H9 (cell line): ENCODE data around the gene AEBP2. TPM values are rescaled to one million over a fixed set of nuclear protein-coding genes. Genes with fewer than 3 reads are reported as not detected.

Experiments
- DNase-seq: peaks from one replicate; pipeline ENCODE4 v3.0.0-alpha.2; 2017
- H2AFZ ChIP-seq: one replicate; pipeline ENCODE4 v1.6.1; 2013; ENCODE audit warnings: mild to moderate bottlenecking, low read length, control low read depth, moderate library complexity
- H2AK5ac ChIP-seq: 2 replicates; pipeline ENCODE4 v1.6.1; 2013; ENCODE audit warnings: low read length, control low read depth, mixed read lengths; ENCODE audit not compliant: insufficient read length
- H2BK120ac ChIP-seq: one replicate; pipeline ENCODE4 v1.6.1; 2013; ENCODE audit warnings: low read depth, mild to moderate bottlenecking, low read length, control low read depth, inconsistent platforms; ENCODE audit not compliant: poor library complexity, severe bottlenecking
- H2BK12ac ChIP-seq: 2 replicates; pipeline ENCODE4 v1.6.1; 2013; ENCODE audit warnings: low read length, control low read depth, mixed read lengths, low read depth; ENCODE audit not compliant: insufficient read length
- H2BK15ac ChIP-seq: 2 replicates; pipeline ENCODE4 v1.6.1; 2013; ENCODE audit warnings: low read depth, low read length, control low read depth
- H2BK20ac ChIP-seq: one replicate; pipeline ENCODE4 v1.6.1; 2013; ENCODE audit warnings: low read depth, mild to moderate bottlenecking, low read length, control low read depth, inconsistent platforms; ENCODE audit not compliant: poor library complexity, severe bottlenecking
- H2BK5ac ChIP-seq: 2 replicates; pipeline ENCODE4 v1.6.1; 2013; ENCODE audit warnings: low read length, control low read depth, mixed read lengths; ENCODE audit not compliant: insufficient read length
- H3K14ac ChIP-seq: 2 replicates; pipeline ENCODE4 v1.6.1; 2013; ENCODE audit warnings: low read length, control low read depth; ENCODE audit not compliant: insufficient read depth
- H3K18ac ChIP-seq: 2 replicates; pipeline ENCODE4 v1.6.1; 2013; ENCODE audit warnings: low read depth, mild to moderate bottlenecking, mixed read lengths, low read length, control low read depth; ENCODE audit not compliant: insufficient read length
- H3K23ac ChIP-seq: 2 replicates; pipeline ENCODE4 v1.6.1; 2013; ENCODE audit warnings: low read length, control low read depth, mixed read lengths, low read depth; ENCODE audit not compliant: insufficient read length
- H3K23me2 ChIP-seq: 2 replicates; pipeline ENCODE4 v1.6.1; 2013; ENCODE audit warnings: low read depth, mild to moderate bottlenecking, mixed read lengths, low read length, control low read depth; ENCODE audit not compliant: insufficient read length, poor library complexity, severe bottlenecking
- H3K27ac ChIP-seq: 2 replicates; pipeline ENCODE4 v1.5.1; 2013; ENCODE audit warnings: low read length, control low read depth, mixed read lengths, low read depth; ENCODE audit not compliant: insufficient read length
- H3K27me3 ChIP-seq: 2 replicates; pipeline ENCODE4 v1.6.1; 2013; ENCODE audit warnings: low read length, control low read depth, inconsistent platforms; ENCODE audit not compliant: insufficient read depth
- H3K4ac ChIP-seq: 2 replicates; pipeline ENCODE4 v1.6.1; 2013; ENCODE audit warnings: low read depth, mild to moderate bottlenecking, control low read depth, inconsistent platforms, low read length, moderate library complexity
- H3K4me1 ChIP-seq: 2 replicates; pipeline ENCODE4 v1.6.1; 2013; ENCODE audit warnings: low read length, control low read depth, inconsistent platforms; ENCODE audit not compliant: insufficient read depth
- H3K4me2 ChIP-seq: 2 replicates; pipeline ENCODE4 v1.6.1; 2013; ENCODE audit warnings: low read length, control low read depth, mixed read lengths; ENCODE audit not compliant: insufficient read length, insufficient read depth
- H3K56ac ChIP-seq: 2 replicates; pipeline ENCODE4 v1.6.1; 2013; ENCODE audit warnings: low read depth, mild to moderate bottlenecking, mixed read lengths, low read length, control low read depth; ENCODE audit not compliant: insufficient read length
- H3K79me1 ChIP-seq: 2 replicates; pipeline ENCODE4 v1.6.1; 2013; ENCODE audit warnings: low read depth, mild to moderate bottlenecking, moderate library complexity, low read length, control low read depth, inconsistent platforms; ENCODE audit not compliant: insufficient read depth, poor library complexity, severe bottlenecking
- H3K79me2 ChIP-seq: 2 replicates; pipeline ENCODE4 v1.6.1; 2013; ENCODE audit warnings: low read length, control low read depth, inconsistent platforms; ENCODE audit not compliant: insufficient read depth
- H3K9ac ChIP-seq: 2 replicates; pipeline ENCODE4 v1.6.1; 2013; ENCODE audit warnings: low read length, control low read depth, mixed read lengths; ENCODE audit not compliant: insufficient read length; ENCODE audit errors: extremely low read depth
- H3K9me3 ChIP-seq: one replicate; pipeline ENCODE4 v1.6.1; 2013; ENCODE audit warnings: low read depth, low read length, inconsistent platforms; ENCODE audit not compliant: control insufficient read depth
- H3T11ph ChIP-seq: one replicate; pipeline ENCODE4 v1.6.1; 2013; ENCODE audit warnings: mild to moderate bottlenecking, low read length, control low read depth, inconsistent platforms
- H4K20me1 ChIP-seq: one replicate; pipeline ENCODE4 v1.6.1; 2013; ENCODE audit not compliant: control insufficient read depth, insufficient read length, insufficient read depth
- H4K5ac ChIP-seq: 2 replicates; pipeline ENCODE4 v1.6.1; 2013; ENCODE audit warnings: low read depth, mild to moderate bottlenecking, mixed read lengths, low read length, control low read depth; ENCODE audit not compliant: insufficient read length
- H4K8ac ChIP-seq: replicated peaks from 2 replicates; pipeline ENCODE4 v1.6.1; 2013; ENCODE audit warnings: low read length, control low read depth, mixed read lengths, low read depth; ENCODE audit not compliant: insufficient read length
- H4K91ac ChIP-seq: 2 replicates; pipeline ENCODE4 v1.6.1; 2013; ENCODE audit warnings: low read depth, mild to moderate bottlenecking, moderate library complexity, mixed read lengths, low read length, control low read depth; ENCODE audit not compliant: insufficient read length
- H3K27ac Mint-ChIP-seq, 3 experiments: 2 replicates in 2 of 3; 3 replicates in 1 of 3; pipeline ENCODE4 v1.8.0; 2020 to 2021; ENCODE audit warnings: mixed read lengths in 3 of 3, mild to moderate bottlenecking in 1 of 3, moderate library complexity in 1 of 3
- H3K27me3 Mint-ChIP-seq: 2 replicates; pipeline ENCODE4 v1.8.0; 2021; ENCODE audit warnings: low read depth, mild to moderate bottlenecking, moderate library complexity, mixed read lengths
- H3K36me3 Mint-ChIP-seq, 3 experiments: 2 replicates in 2 of 3; 3 replicates in 1 of 3; pipeline ENCODE4 v1.8.0; 2020 to 2021; ENCODE audit warnings: low read depth in 3 of 3, mixed read lengths in 3 of 3; ENCODE audit not compliant: insufficient read depth in 1 of 3
- H3K4me1 Mint-ChIP-seq, 2 experiments: 2 replicates each; pipeline ENCODE4 v1.8.0; 2020; ENCODE audit warnings: mixed read lengths in 2 of 2
- H3K4me3 Mint-ChIP-seq, 2 experiments: 2 replicates in 1 of 2; 3 replicates in 1 of 2; pipeline ENCODE4 v1.8.0; 2020 to 2021; ENCODE audit warnings: mild to moderate bottlenecking in 2 of 2, mixed read lengths in 2 of 2, moderate library complexity in 1 of 2
- H3K9me3 Mint-ChIP-seq, 2 experiments: 2 replicates in 1 of 2; 3 replicates in 1 of 2; pipeline ENCODE4 v1.8.0; 2020; ENCODE audit warnings: mild to moderate bottlenecking in 2 of 2, mixed read lengths in 2 of 2, moderate library complexity in 1 of 2
- WGBS: extraction: QIAGEN DNeasy Blood & Tissue Kit; methylation state at CpG from one replicate; pipeline ENCODE4 v1.1.7; 2013; ENCODE audit warnings: missing lambda C conversion rate, low lambda C conversion rate, mixed read lengths; ENCODE audit not compliant: insufficient read length; ENCODE audit errors: extremely low coverage; 5-methylcytosine and 5-hydroxymethylcytosine counted together
- total RNA-seq: library from RNA; stranded (reverse); gene quantifications from 2 replicates; pipeline ENCODE4 v1.2.1, GENCODE V29; 2021
- TF ChIP-seq, protein P1 (sequence below): fragments of 200-600 bp; sonication (generic); conservative IDR thresholded peaks from 3 replicates; pipeline ENCODE4 v1.8.0; 2021; ENCODE audit warnings: antibody characterized with exemption, mild to moderate bottlenecking

Gene AEBP2
- total RNA-seq, 1 experiment from 2014 or later: 82.8 TPM

GRCh38 chr12:19533567-19533966 lies 94.3 kb downstream of the AEBP2 start:
- no peak overlapping the region for H3K4me3 Mint-ChIP-seq
- Histone ChIP-seq H3K27ac (no peak overlapping the region), H2AK5ac (no peak overlapping the region), H3K9me3 (no peaks in the 10 kb centered on the region), H2BK120ac (no peak overlapping the region), H3K79me1 (no peaks in the 10 kb centered on the region), H3K4me2 (no peak overlapping the region), H3K23ac (no peak overlapping the region), H4K5ac (no peak overlapping the region), H2BK5ac (no peak overlapping the region), H2BK15ac (no peak overlapping the region), H2BK12ac (no peak overlapping the region), H3T11ph (no peak overlapping the region), H4K20me1 (no peaks in the 10 kb centered on the region), H3K14ac (no peak overlapping the region), H3K18ac (no peak overlapping the region), H3K79me2 (no peaks in the 10 kb centered on the region), H3K56ac (no peak overlapping the region), H2BK20ac (no peak overlapping the region), H3K4ac (no peak overlapping the region), H3K4me1 (no peaks in the 10 kb centered on the region), H2AFZ (no peak overlapping the region), H4K91ac (no peak overlapping the region), H3K9ac (no peak overlapping the region), H4K8ac (no peak overlapping the region), H3K23me2 (no peaks in the 10 kb centered on the region), H3K27me3 (no peaks in the 10 kb centered on the region)
- WGBS: no CpG with 5 or more reads among the region's 3 CpGs
- no peak for DNase-seq
- peak overlapping the region in 2 of 3 experiments; percentile 8 to 56; a peak in 2 of 7 replicates for H3K27ac Mint-ChIP-seq
- H3K4me1 Mint-ChIP-seq: peaks cover 14 to 15% of the 10 kb centered on the region in 2 experiments
- TF ChIP-seq, protein P1, sequence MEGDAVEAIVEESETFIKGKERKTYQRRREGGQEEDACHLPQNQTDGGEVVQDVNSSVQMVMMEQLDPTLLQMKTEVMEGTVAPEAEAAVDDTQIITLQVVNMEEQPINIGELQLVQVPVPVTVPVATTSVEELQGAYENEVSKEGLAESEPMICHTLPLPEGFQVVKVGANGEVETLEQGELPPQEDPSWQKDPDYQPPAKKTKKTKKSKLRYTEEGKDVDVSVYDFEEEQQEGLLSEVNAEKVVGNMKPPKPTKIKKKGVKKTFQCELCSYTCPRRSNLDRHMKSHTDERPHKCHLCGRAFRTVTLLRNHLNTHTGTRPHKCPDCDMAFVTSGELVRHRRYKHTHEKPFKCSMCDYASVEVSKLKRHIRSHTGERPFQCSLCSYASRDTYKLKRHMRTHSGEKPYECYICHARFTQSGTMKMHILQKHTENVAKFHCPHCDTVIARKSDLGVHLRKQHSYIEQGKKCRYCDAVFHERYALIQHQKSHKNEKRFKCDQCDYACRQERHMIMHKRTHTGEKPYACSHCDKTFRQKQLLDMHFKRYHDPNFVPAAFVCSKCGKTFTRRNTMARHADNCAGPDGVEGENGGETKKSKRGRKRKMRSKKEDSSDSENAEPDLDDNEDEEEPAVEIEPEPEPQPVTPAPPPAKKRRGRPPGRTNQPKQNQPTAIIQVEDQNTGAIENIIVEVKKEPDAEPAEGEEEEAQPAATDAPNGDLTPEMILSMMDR: no peak
- peaks cover 0 to 3% of the 10 kb centered on the region in 2 experiments; a peak in 2 of 5 replicates for H3K9me3 Mint-ChIP-seq
- H3K27me3 Mint-ChIP-seq: no peaks in the 10 kb centered on the region
- peaks cover 0 to 6% (median 0%) of the 10 kb centered on the region in 3 experiments; a peak in 1 of 7 replicates for H3K36me3 Mint-ChIP-seq
